Activated CD8-positive, alpha-beta T cell treated with anti-CD3 and anti-CD28 coated beads for 36 hours (primary cell): ENCODE measurements around the gene KCNIP4. TPM values are rescaled to one million over a fixed set of nuclear protein-coding genes. Genes with fewer than 3 reads are reported as not detected.

ENCODE experiments used
- ATAC-seq: fragments of 200-7000 bp; cut with Tn5 transposase; one replicate; pipeline ENCODE4 v1.10.0; 2021; ENCODE audit warnings: mild to moderate bottlenecking, moderate library complexity
- CTCF ChIA-PET: fragments of 350-600 bp; sonication (Branson Sonifier 250); formaldehyde crosslinking; loops from one replicate; lab custom pipeline; 2021; ENCODE audit warnings: antibody characterized with exemption; lab: Charles Lee
- POLR2A ChIA-PET: fragments of 350-600 bp; sonication (Branson Sonifier 250); formaldehyde crosslinking; loops from one replicate; lab custom pipeline; 2021; ENCODE audit warnings: antibody characterized with exemption; lab: Charles Lee
- DNase-seq: peaks from one replicate; pipeline ENCODE4 v3.0.0-alpha.2; 2020
- H3K27ac Mint-ChIP-seq: one replicate; pipeline ENCODE4 v1.8.0; 2021; ENCODE audit warnings: mild to moderate bottlenecking, mixed read lengths
- H3K27me3 Mint-ChIP-seq: one replicate; pipeline ENCODE4 v1.8.0; 2021; ENCODE audit warnings: mixed read lengths
- H3K36me3 Mint-ChIP-seq: one replicate; pipeline ENCODE4 v1.8.0; 2021; ENCODE audit warnings: low read depth, mixed read lengths
- H3K4me1 Mint-ChIP-seq: one replicate; pipeline ENCODE4 v1.8.0; 2021; ENCODE audit warnings: low read depth, mixed read lengths
- H3K4me3 Mint-ChIP-seq: one replicate; pipeline ENCODE4 v1.8.0; 2021; ENCODE audit warnings: mild to moderate bottlenecking, moderate library complexity, mixed read lengths
- H3K9me3 Mint-ChIP-seq: one replicate; pipeline ENCODE4 v1.8.0; 2021; ENCODE audit warnings: mixed read lengths
- CTCF ChIP-seq: fragments of 200-600 bp; IDR thresholded peaks from one replicate; pipeline ENCODE4 v1.8.0; 2022; ENCODE audit warnings: antibody characterized with exemption, mild to moderate bottlenecking
- intact Hi-C: fragments of 100-400 bp; cut with micrococcal nuclease; formaldehyde crosslinking; loops from one replicate; pipeline ENCODE4 v1.10.0; 2022
- total RNA-seq, 2 experiments: library from RNA; stranded (reverse); gene quantifications; one replicate each; pipeline ENCODE4 v1.2.3, GENCODE V29; 2021

KCNIP4 gene
- total RNA-seq, 2 experiments from 2014 or later: not detected

- Mint-ChIP-seq H3K4me3 (no peak overlapping the region), H3K27ac (no peak overlapping the region), H3K36me3 (no peaks in the 10 kb centered on the region), H3K9me3 (peaks cover 4% of the 10 kb centered on the region), H3K4me1 (no peaks in the 10 kb centered on the region), H3K27me3 (no peaks in the 10 kb centered on the region)
- CTCF ChIA-PET: no interaction called here
- no peak for TF ChIP-seq CTCF
- intact Hi-C loops: no loop called here
- no peak for DNase-seq
- POLR2A ChIA-PET: no interaction called here
- ATAC-seq: no peak
These were observed 745.6 kb downstream of the KCNIP4 start for GRCh38 chr4:21202959-21203358.

- intact Hi-C loops: no loop called here
- H3K9me3 Mint-ChIP-seq: peaks cover 10% of the 10 kb centered on the region
- no peaks in the 10 kb centered on the region for H3K4me1 Mint-ChIP-seq
- CTCF ChIA-PET: no interaction called here
- H3K27ac Mint-ChIP-seq: no peak overlapping the region
- no peaks in the 10 kb centered on the region for H3K27me3 Mint-ChIP-seq
- no peak for DNase-seq
- TF ChIP-seq CTCF: no peak
- POLR2A ChIA-PET: no interaction called here
- no peaks in the 10 kb centered on the region for H3K36me3 Mint-ChIP-seq
- H3K4me3 Mint-ChIP-seq: no peak overlapping the region
- ATAC-seq: no peak
These were observed 749.9 kb downstream of the KCNIP4 start for GRCh38 chr4:21198683-21199082.

GRCh38 chr4:21195682-21196081, 752.9 kb downstream of the KCNIP4 start:
- Mint-ChIP-seq H3K27ac (no peak overlapping the region), H3K4me1 (no peaks in the 10 kb centered on the region), H3K36me3 (no peaks in the 10 kb centered on the region), H3K9me3 (peaks cover 7% of the 10 kb centered on the region), H3K4me3 (no peak overlapping the region), H3K27me3 (no peaks in the 10 kb centered on the region)
- ATAC-seq (no peak), DNase-seq (no peak)
- intact Hi-C loops: no loop called here
- CTCF ChIA-PET: no interaction called here
- TF ChIP-seq CTCF: no peak
- POLR2A ChIA-PET: no interaction called here

- no peak for ATAC-seq
- intact Hi-C loops: no loop called here
- no peak for DNase-seq
- POLR2A ChIA-PET: no interaction called here
- Mint-ChIP-seq H3K27me3 (no peaks in the 10 kb centered on the region), H3K4me1 (no peaks in the 10 kb centered on the region), H3K27ac (no peak overlapping the region), H3K4me3 (no peak overlapping the region), H3K9me3 (peaks cover 6% of the 10 kb centered on the region), H3K36me3 (no peaks in the 10 kb centered on the region)
- no peak for TF ChIP-seq CTCF
- CTCF ChIA-PET: no interaction called here
These were observed 756.2 kb downstream of the KCNIP4 start for GRCh38 chr4:21192367-21192766.

GRCh38 chr4:21191317-21191716, 757.3 kb downstream of the KCNIP4 start:
- Mint-ChIP-seq H3K4me1 (no peaks in the 10 kb centered on the region), H3K27ac (no peak overlapping the region), H3K36me3 (no peaks in the 10 kb centered on the region), H3K9me3 (peaks cover 6% of the 10 kb centered on the region), H3K4me3 (no peak overlapping the region), H3K27me3 (no peaks in the 10 kb centered on the region)
- DNase-seq (no peak), ATAC-seq (no peak)
- TF ChIP-seq CTCF: no peak
- POLR2A ChIA-PET: no interaction called here
- intact Hi-C loops: no loop called here
- CTCF ChIA-PET: no interaction called here
